Naive thymus-derived CD8-positive, alpha-beta T cell (primary cell): ENCODE results near the gene PLXDC2. TPM values are rescaled to one million over a fixed set of nuclear protein-coding genes. Genes with fewer than 3 reads are reported as not detected.

Experiments
- ATAC-seq, 2 donors: fragments of 150-1000 bp; cut with Tn5 transposase in 1 of 2; sonication (Bioruptor Pico), chemical (Tn5 transposase) in 1 of 2; 1 replicate in 1 of 2; 2 replicates in 1 of 2; pipeline ENCODE4 v1.10.0; 2021; ENCODE audit warnings: mild to moderate bottlenecking in 2 of 2, moderate library complexity in 2 of 2
- POLR2A ChIA-PET: fragments of 350-600 bp; sonication (Branson Sonifier 250); formaldehyde crosslinking; loops from one replicate; lab custom pipeline; 2021; ENCODE audit warnings: antibody characterized with exemption; lab: Charles Lee
- DNase-seq, 10 donors: peaks; one replicate each; pipeline versions ENCODE4 v3.0.0 to v3.0.0-alpha.2; 2020 to 2022
- H3K27ac Mint-ChIP-seq, 10 donors: one replicate each; pipeline ENCODE4 v1.8.0; 2020 to 2022; ENCODE audit warnings: mild to moderate bottlenecking in 10 of 10, mixed read lengths in 10 of 10, moderate library complexity in 4 of 10, inconsistent platforms in 1 of 10
- H3K27me3 Mint-ChIP-seq, 5 donors: one replicate each; pipeline ENCODE4 v1.8.0; 2021 to 2022; ENCODE audit warnings: mixed read lengths in 5 of 5
- H3K36me3 Mint-ChIP-seq, 3 donors: one replicate each; pipeline ENCODE4 v1.8.0; 2020 to 2022; ENCODE audit warnings: mixed read lengths in 3 of 3, mild to moderate bottlenecking in 2 of 3, inconsistent platforms in 1 of 3
- H3K4me1 Mint-ChIP-seq, 4 donors: one replicate each; pipeline ENCODE4 v1.8.0; 2021 to 2022; ENCODE audit warnings: mixed read lengths in 4 of 4
- H3K4me3 Mint-ChIP-seq, 10 donors: one replicate each; pipeline ENCODE4 v1.8.0; 2020 to 2022; ENCODE audit warnings: mild to moderate bottlenecking in 10 of 10, mixed read lengths in 10 of 10, moderate library complexity in 6 of 10, inconsistent platforms in 1 of 10
- H3K9me3 Mint-ChIP-seq, 9 donors: one replicate each; pipeline ENCODE4 v1.8.0; 2020 to 2022; ENCODE audit warnings: mixed read lengths in 9 of 9, mild to moderate bottlenecking in 3 of 9, inconsistent platforms in 1 of 9, moderate library complexity in 1 of 9
- polyA plus RNA-seq, 3 donors: library from polyadenylated mRNA; unstranded; fragments of 300-500 nt; fragmentation: Illumina TruSeq; gene quantifications; one replicate each; pipeline ENCODE4 v1.2.3, GENCODE V29; 2021
- total RNA-seq, 8 experiments: library from RNA in 2 of 8; stranded (reverse) in 2 of 8; gene quantifications; one replicate each; pipeline ENCODE4 v1.2.3 and lab custom pipeline; 2021 to 2026

PLXDC2 gene
- total and polyA plus RNA-seq, 5 experiments from 2014 or later = 0.07 to 0.44 (median 0.31) TPM; not detected in 2

DNA sequence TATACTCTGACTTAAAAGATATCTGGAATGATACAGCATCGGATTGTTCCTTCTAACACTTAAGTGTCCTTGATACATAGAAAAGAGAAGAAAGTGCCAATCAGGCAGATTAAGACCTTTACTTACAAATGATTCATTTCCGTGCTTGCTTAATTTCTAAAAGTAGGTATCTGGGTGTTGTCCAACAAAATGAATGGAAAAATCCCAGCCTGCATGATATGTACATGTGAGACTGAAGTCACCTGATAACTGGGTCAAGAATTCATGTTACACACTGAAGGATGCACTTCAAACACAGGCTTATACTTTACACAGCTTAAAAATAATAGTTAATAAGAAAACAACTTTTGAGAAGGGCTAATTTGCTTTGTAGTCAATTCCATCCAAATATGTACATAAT is 25.2 kb upstream of the PLXDC2 start:
- ATAC-seq (no peak), DNase-seq (no peak)
- no peak overlapping the region for H3K27ac Mint-ChIP-seq
- no peak overlapping the region for H3K4me3 Mint-ChIP-seq
- H3K4me1 Mint-ChIP-seq = no peaks in the 10 kb centered on the region
- H3K36me3 Mint-ChIP-seq = no peaks in the 10 kb centered on the region
- peaks cover 0 to 3% (median 0%) of the 10 kb centered on the region in 9 donors for H3K9me3 Mint-ChIP-seq
- H3K27me3 Mint-ChIP-seq = peaks cover 0 to 4% (median 1%) of the 10 kb centered on the region in 5 donors
- POLR2A ChIA-PET = no interaction called here

DNA sequence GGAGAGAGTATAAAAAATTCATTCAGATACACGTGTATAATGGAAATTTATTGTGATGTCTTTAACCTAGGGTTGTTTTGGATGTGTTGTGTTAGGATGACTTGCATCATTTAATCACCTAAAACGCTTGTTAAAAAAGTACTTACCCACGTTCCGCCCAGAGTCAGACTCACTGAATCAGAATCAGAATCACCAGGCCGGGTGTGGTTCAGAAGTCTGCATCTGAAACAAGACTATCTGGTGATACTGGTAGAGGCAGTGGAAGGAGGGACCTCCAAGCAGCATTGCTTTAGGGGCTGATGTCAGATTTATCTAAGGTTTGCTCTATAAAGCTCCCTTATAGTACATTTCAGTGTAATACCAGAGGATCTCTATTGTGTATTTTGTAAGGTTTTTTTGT is 20.5 kb upstream of the PLXDC2 start:
- ATAC-seq (no peak), DNase-seq (no peak)
- peaks cover 0 to 9% (median 0%) of the 10 kb centered on the region in 9 donors for H3K9me3 Mint-ChIP-seq
- no peaks in the 10 kb centered on the region for H3K36me3 Mint-ChIP-seq
- POLR2A ChIA-PET = no interaction called here
- no peak overlapping the region for H3K4me3 Mint-ChIP-seq
- no peaks in the 10 kb centered on the region for H3K27me3 Mint-ChIP-seq
- H3K4me1 Mint-ChIP-seq = no peaks in the 10 kb centered on the region
- H3K27ac Mint-ChIP-seq = no peak overlapping the region

DNA sequence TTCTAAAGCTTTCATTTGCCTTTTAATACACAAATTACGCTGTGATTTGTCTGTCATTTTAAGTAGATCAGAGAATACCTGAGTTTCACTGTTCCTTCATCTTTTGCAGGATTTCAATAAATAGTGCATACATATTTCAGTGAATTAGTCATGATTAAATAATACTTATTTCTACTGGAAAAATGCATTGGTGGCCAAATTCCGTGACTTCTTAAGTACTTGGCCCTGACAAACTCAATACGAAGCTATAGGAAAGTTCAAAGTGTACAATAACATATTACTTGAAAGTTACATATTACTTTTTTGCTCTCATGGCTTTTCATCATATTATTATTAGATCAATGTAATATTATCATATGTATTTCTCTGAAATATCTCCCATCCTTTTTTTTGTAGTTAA is 16.1 kb upstream of the PLXDC2 start:
- H3K27me3 Mint-ChIP-seq = peaks cover 0 to 3% (median 0%) of the 10 kb centered on the region in 5 donors
- no peak overlapping the region for H3K4me3 Mint-ChIP-seq
- H3K36me3 Mint-ChIP-seq = no peaks in the 10 kb centered on the region
- POLR2A ChIA-PET = no interaction called here
- H3K9me3 Mint-ChIP-seq = peaks cover 0 to 14% (median 4%) of the 10 kb centered on the region in 9 donors
- DNase-seq = no peak
- no peak overlapping the region for H3K27ac Mint-ChIP-seq
- no peak for ATAC-seq
- H3K4me1 Mint-ChIP-seq = no peaks in the 10 kb centered on the region

GRCh38 chr10:19801369-19801768 is 14.9 kb upstream of the PLXDC2 start:
- no peak for ATAC-seq
- Mint-ChIP-seq H3K36me3 (no peaks in the 10 kb centered on the region), H3K27me3 (peaks cover 0 to 3% (median 0%) of the 10 kb centered on the region in 5 donors), H3K4me1 (no peaks in the 10 kb centered on the region), H3K4me3 (no peak overlapping the region), H3K27ac (no peak overlapping the region), H3K9me3 (peaks cover 0 to 18% (median 4%) of the 10 kb centered on the region in 9 donors)
- POLR2A ChIA-PET = no interaction called here
- no peak for DNase-seq

DNA sequence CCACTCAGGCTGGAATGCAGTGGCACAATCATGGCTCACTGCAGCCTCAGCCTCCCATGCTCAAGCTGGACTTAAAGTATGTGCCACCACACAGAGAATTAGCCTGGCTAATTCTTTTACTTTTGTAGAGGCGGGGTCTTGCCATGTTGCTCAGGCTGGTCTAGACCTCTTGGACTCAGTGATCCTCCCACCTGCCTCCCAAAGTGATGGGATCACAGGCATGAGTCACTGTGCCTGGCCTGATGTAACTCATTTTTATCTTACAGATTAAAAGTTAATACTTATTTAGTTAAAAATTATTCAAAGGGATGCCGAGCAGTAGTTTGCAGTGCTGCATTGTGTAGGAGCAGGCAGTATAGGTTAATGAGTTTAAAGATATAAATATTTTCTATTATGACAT is 12.6 kb upstream of the PLXDC2 start:
- H3K36me3 Mint-ChIP-seq = no peaks in the 10 kb centered on the region
- POLR2A ChIA-PET = no interaction called here

GRCh38 chr10:19809481-19809880 is 6.8 kb upstream of the PLXDC2 start:
- Mint-ChIP-seq H3K27ac (no peak overlapping the region), H3K36me3 (no peaks in the 10 kb centered on the region), H3K4me1 (peaks cover 0 to 2% (median 0%) of the 10 kb centered on the region in 4 donors), H3K9me3 (peaks cover 0 to 14% (median 2%) of the 10 kb centered on the region in 9 donors), H3K4me3 (no peak overlapping the region), H3K27me3 (peaks cover 6 to 19% (median 10%) of the 10 kb centered on the region in 5 donors)
- POLR2A ChIA-PET = no interaction called here
- no peak for DNase-seq
- ATAC-seq = no peak

More for the DNA sequence above, 12.6 kb upstream of the PLXDC2 start:
- H3K27me3 Mint-ChIP-seq = peaks cover 0 to 3% (median 0%) of the 10 kb centered on the region in 5 donors
- ATAC-seq (no peak), DNase-seq (no peak)
- no peak overlapping the region for H3K4me3 Mint-ChIP-seq
- H3K4me1 Mint-ChIP-seq = no peaks in the 10 kb centered on the region
- H3K9me3 Mint-ChIP-seq = peaks cover 0 to 19% (median 4%) of the 10 kb centered on the region in 9 donors
- H3K27ac Mint-ChIP-seq = no peak overlapping the region

DNA sequence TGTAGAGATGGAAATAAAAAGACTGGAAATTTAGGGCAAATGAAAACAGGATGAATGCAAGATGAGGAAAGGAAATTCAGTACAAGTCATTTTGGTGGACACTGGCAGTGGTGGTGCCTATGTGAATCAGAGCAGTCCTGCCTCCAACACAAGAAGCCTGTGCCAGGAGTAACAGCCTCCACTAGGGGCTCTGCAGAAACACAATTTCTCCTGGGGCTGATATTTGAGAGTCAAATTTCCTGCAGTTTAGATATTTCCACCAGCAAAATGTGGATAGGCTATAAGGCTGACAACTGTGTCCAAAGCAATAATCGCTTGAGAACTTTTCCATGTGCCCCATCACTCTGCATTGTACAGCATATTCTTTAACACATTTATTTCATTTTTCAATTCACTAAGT is 4.7 kb upstream of the PLXDC2 start:
- Mint-ChIP-seq H3K27ac (no peak overlapping the region), H3K4me3 (no peak overlapping the region), H3K36me3 (no peaks in the 10 kb centered on the region), H3K4me1 (peaks cover 0 to 9% (median 2%) of the 10 kb centered on the region in 4 donors), H3K9me3 (peaks cover 0 to 3% (median 0%) of the 10 kb centered on the region in 9 donors), H3K27me3 (peaks cover 12 to 31% (median 20%) of the 10 kb centered on the region in 5 donors)
- ATAC-seq = no peak
- POLR2A ChIA-PET = no interaction called here
- DNase-seq = no peak

DNA sequence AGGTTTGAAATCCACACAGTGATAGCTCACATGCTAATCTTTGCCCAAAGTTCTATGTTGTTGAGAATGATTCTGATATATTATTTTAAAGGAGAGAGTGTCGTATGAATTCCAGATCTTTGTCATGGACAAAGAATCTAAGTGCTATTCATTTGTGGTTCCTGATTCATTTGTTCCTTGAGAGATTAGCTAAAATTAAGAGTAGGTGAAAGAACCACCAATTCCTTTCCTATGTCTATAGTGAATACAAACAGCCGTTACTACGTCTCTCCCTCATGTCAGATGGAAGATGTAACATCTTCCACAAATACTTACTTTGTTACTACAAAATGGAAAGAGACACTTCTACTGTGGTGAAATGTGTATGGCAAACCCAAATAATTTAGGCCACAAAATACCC is 3.3 kb upstream of the PLXDC2 start:
- no peak for ATAC-seq
- Mint-ChIP-seq H3K9me3 (peaks cover 0 to 2% (median 0%) of the 10 kb centered on the region in 9 donors), H3K4me1 (peaks cover 0 to 19% (median 6%) of the 10 kb centered on the region in 4 donors), H3K27me3 (peaks cover 14 to 46% (median 23%) of the 10 kb centered on the region in 5 donors), H3K4me3 (no peak overlapping the region), H3K36me3 (no peaks in the 10 kb centered on the region), H3K27ac (no peak overlapping the region)
- POLR2A ChIA-PET = no interaction called here
- DNase-seq = no peak

DNA sequence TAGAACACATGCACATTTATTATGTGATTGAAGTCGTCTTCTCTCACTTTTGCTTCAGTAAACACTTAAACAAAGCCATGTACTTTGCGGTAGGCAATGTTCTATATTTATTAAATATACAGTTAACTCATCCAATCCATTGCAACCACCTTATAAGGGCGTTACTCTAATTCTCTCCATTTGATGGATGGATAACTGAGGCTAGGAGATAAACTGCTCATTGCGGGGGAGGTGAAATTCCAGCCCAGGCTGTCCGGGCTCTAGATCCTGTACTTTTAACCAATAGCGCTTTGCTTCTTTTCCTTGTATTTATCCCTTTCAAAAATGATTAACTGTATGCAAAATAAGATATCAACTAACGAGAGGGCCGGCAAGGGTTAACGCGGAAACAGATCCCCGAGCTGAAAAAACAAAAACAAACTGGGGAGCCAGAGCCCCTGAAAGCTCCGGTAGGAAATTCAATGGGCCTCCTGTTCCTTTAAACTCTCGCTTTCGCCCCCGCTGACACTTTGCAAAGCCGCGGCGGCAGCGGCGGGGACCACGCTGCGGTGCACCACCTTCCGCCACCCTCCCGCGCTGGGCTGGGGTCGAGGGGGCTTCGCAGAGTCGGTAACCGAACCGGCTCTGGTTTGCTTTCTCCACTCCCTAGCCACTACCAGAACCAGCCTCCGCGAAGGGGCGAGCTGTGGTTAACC is 1.0 kb upstream of the PLXDC2 start:
- POLR2A ChIA-PET = no interaction called here
- H3K27me3 Mint-ChIP-seq = peaks cover 18 to 55% (median 30%) of the 10 kb centered on the region in 5 donors
- ATAC-seq = no peak
- DNase-seq = no peak
- H3K4me1 Mint-ChIP-seq = peaks cover 0 to 30% (median 6%) of the 10 kb centered on the region in 4 donors
- H3K4me3 Mint-ChIP-seq = peak overlapping the region in 5 of 10 donors; percentile 7 to 70 (median 41)
- peaks cover 0 to 2% (median 0%) of the 10 kb centered on the region in 9 donors for H3K9me3 Mint-ChIP-seq
- no peaks in the 10 kb centered on the region for H3K36me3 Mint-ChIP-seq
- H3K27ac Mint-ChIP-seq = peak overlapping the region in 1 of 10 donors; percentile 1

DNA sequence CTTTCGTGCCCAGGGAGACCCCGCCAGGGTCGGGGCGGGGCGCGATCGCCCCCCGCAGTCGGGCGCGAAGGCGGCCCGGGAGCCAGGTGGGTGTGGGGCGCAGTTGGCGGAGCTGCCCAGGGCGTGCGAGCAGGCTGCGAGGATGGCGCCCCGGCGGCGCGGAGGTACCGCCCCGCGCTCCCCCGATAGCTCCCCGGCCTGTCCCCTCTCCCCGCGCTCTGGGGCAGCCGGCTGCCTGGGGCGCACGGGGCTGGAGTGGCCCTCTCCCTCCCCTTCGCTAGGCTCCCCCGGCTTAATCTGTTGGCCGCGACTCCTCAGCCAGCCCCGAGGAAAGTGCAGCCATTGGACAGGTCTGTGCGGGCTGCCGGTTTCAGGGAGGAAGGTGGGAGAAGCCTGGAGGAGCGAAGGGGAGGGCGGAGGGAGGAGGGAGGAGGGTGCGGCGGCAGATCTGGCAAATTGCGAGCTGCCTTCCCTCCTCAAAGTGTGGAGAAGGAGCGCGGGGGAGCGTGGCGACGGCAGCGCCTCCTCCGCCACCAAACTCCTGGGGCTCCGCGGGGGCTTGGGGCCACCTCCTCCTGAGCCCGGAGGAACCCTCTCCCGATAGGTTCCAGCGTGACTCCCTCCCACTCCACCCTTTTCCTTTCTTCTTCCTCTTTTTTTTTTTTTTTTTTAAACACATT is 361 bp upstream of the PLXDC2 start:
- Mint-ChIP-seq H3K27ac (no peak overlapping the region), H3K36me3 (no peaks in the 10 kb centered on the region), H3K9me3 (peaks cover 0 to 2% (median 0%) of the 10 kb centered on the region in 9 donors), H3K4me3 (peak overlapping the region in 2 of 10 donors; percentile 56 to 78), H3K27me3 (peaks cover 18 to 57% (median 30%) of the 10 kb centered on the region in 5 donors), H3K4me1 (peaks cover 0 to 30% (median 6%) of the 10 kb centered on the region in 4 donors)
- POLR2A ChIA-PET = no interaction called here
- ATAC-seq = no peak
- DNase-seq = no peak

- peaks cover 0 to 2% (median 0%) of the 10 kb centered on the region in 9 donors for H3K9me3 Mint-ChIP-seq
- peak overlapping the region in 9 of 10 donors; percentile 6 to 78 (median 45) for H3K4me3 Mint-ChIP-seq
- peaks cover 22 to 65% (median 30%) of the 10 kb centered on the region in 5 donors for H3K27me3 Mint-ChIP-seq
- DNase-seq = no peak
- POLR2A ChIA-PET = no interaction called here
- no peaks in the 10 kb centered on the region for H3K36me3 Mint-ChIP-seq
- ATAC-seq = no peak
- no peak overlapping the region for H3K27ac Mint-ChIP-seq
- peaks cover 0 to 30% (median 6%) of the 10 kb centered on the region in 4 donors for H3K4me1 Mint-ChIP-seq
Observed at GRCh38 chr10:19817231-19817933, 1.1 kb downstream of the PLXDC2 start.

GRCh38 chr10:19818876-19819275 is 2.6 kb downstream of the PLXDC2 start:
- peaks cover 0 to 2% (median 0%) of the 10 kb centered on the region in 9 donors for H3K9me3 Mint-ChIP-seq
- H3K27me3 Mint-ChIP-seq = peaks cover 20 to 52% (median 26%) of the 10 kb centered on the region in 5 donors
- POLR2A ChIA-PET = no interaction called here
- H3K4me3 Mint-ChIP-seq = peak overlapping the region in 1 of 10 donors; percentile 78
- no peaks in the 10 kb centered on the region for H3K36me3 Mint-ChIP-seq
- H3K27ac Mint-ChIP-seq = no peak overlapping the region
- ATAC-seq (no peak), DNase-seq (no peak)
- peaks cover 0 to 30% (median 6%) of the 10 kb centered on the region in 4 donors for H3K4me1 Mint-ChIP-seq
